ENCODE data around the gene PROX2. TPM values are rescaled to one million over a fixed set of nuclear protein-coding genes. Genes with fewer than 3 reads are reported as not detected.

PROX2 gene
- total RNA-seq = not detected

GRCh38 chr14:74875941-74876913 is at the start of gene PROX2:
TSS of gene PROX2 (minus strand) at chr14:74876145. CDS start at chr14:74863834, 12,311 bp downstream.
- TF ChIP-seq CTCF (IDR thresholded peaks at IDR 0.05) = no peak
- TF ChIP-seq POLR2A (IDR thresholded peaks at IDR 0.05) = no peak
- no peak for TF ChIP-seq EP300 (IDR thresholded peaks at IDR 0.05)
- 49 to 59% methylated on average over 11 to 13 of the region's 13 CpGs for WGBS, 2 donors
- Histone ChIP-seq H3K36me3 (no peaks in the 10 kb centered on the region), H3K9me3 (no peaks in the 10 kb centered on the region), H3K4me3 (no peak within 1 kb of the TSS), H3K27me3 (no peaks in the 10 kb centered on the region), H3K4me1 (peaks cover 0 to 5% (median 2%) of the 10 kb centered on the region in 4 donors), H3K27ac (no peak within 1 kb of the TSS)
- DNase-seq (ENCODE audit: low spot score in 2 of 2) = no peak

- DNase-seq (ENCODE audit: low spot score in 2 of 2) = no peak
- Histone ChIP-seq H3K27me3 (no peaks in the 10 kb centered on the region), H3K4me1 (peaks cover 0 to 14% (median 6%) of the 10 kb centered on the region in 4 donors), H3K4me3 (no peak overlapping the region), H3K36me3 (no peaks in the 10 kb centered on the region), H3K27ac (no peak overlapping the region), H3K9me3 (no peaks in the 10 kb centered on the region)
- WGBS, 2 donors = 89 to 92% methylated on average over 11 of the region's 11 CpGs
- TF ChIP-seq POLR2A (IDR thresholded peaks at IDR 0.05) = no peak
- no peak for TF ChIP-seq EP300 (IDR thresholded peaks at IDR 0.05)
- TF ChIP-seq CTCF (IDR thresholded peaks at IDR 0.05) = no peak
Observed at GRCh38 chr14:74924061-74924460, 48.1 kb upstream of the PROX2 start.

GRCh38 chr14:74922752-74923401 is 46.9 kb upstream of the PROX2 start, which contains the start of gene RPS6KL1:
TSS of gene RPS6KL1 (minus strand) at chr14:74923260. CDS start at chr14:74921541, 1,719 bp downstream.
- no peaks in the 10 kb centered on the region for H3K36me3 ChIP-seq
- no peak for TF ChIP-seq POLR2A (IDR thresholded peaks at IDR 0.05)
- TF ChIP-seq CTCF (IDR thresholded peaks at IDR 0.05) = no peak
- no peak for TF ChIP-seq EP300 (IDR thresholded peaks at IDR 0.05)
- H3K9me3 ChIP-seq = no peaks in the 10 kb centered on the region
- H3K4me1 ChIP-seq = peaks cover 0 to 20% (median 10%) of the 10 kb centered on the region in 4 donors
- WGBS, 2 donors = 3% methylated on average over 29 of the region's 51 CpGs; no CpG with 5 or more reads in 1 of the 2 donors
- H3K27me3 ChIP-seq = no peaks in the 10 kb centered on the region
- peak within 1 kb of the TSS in 3 of 4 donors; percentile 50 to 70 (median 63) for H3K27ac ChIP-seq
- H3K4me3 ChIP-seq = peak within 1 kb of the TSS; percentile 43 to 74 (median 60)
- peak; percentile 52 to 59 for DNase-seq (ENCODE audit: low spot score in 2 of 2)

GRCh38 chr14:74921987-74922751 is 46.2 kb upstream of the PROX2 start:
- TF ChIP-seq POLR2A (IDR thresholded peaks at IDR 0.05) = no peak
- TF ChIP-seq EP300 (IDR thresholded peaks at IDR 0.05) = no peak
- TF ChIP-seq CTCF (IDR thresholded peaks at IDR 0.05) = no peak
- Histone ChIP-seq H3K9me3 (no peaks in the 10 kb centered on the region), H3K4me1 (peaks cover 0 to 28% (median 17%) of the 10 kb centered on the region in 4 donors), H3K27me3 (no peaks in the 10 kb centered on the region), H3K4me3 (peak overlapping the region; percentile 43 to 74 (median 60)), H3K27ac (peak overlapping the region in 1 of 4 donors; percentile 70), H3K36me3 (no peaks in the 10 kb centered on the region)
- 73 to 77% methylated on average over 19 of the region's 19 CpGs for WGBS, 2 donors
- DNase-seq (ENCODE audit: low spot score in 2 of 2) = no peak
